Testis (tissue), 2 donors: ENCODE data around the gene COL9A3.

Experiments
- POLR2A ChIP-seq: fragments of 450-650 bp; IDR thresholded peaks from one replicate; pipeline ENCODE4 v1.6.1; 2017; ENCODE audit warnings: antibody characterized with exemption, mild to moderate bottlenecking, moderate library complexity
- TF ChIP-seq, protein P1 (sequence below), 3 experiments: fragments of 450-650 bp in 2 of 3; fragments of 200-600 bp in 1 of 3; sonication (generic) in 1 of 3; IDR thresholded peaks; one replicate each; pipeline ENCODE4 v1.5.1; 2016 to 2019; ENCODE audit warnings: antibody characterized with exemption in 3 of 3, mild to moderate bottlenecking in 2 of 3, moderate library complexity in 1 of 3

DNA sequence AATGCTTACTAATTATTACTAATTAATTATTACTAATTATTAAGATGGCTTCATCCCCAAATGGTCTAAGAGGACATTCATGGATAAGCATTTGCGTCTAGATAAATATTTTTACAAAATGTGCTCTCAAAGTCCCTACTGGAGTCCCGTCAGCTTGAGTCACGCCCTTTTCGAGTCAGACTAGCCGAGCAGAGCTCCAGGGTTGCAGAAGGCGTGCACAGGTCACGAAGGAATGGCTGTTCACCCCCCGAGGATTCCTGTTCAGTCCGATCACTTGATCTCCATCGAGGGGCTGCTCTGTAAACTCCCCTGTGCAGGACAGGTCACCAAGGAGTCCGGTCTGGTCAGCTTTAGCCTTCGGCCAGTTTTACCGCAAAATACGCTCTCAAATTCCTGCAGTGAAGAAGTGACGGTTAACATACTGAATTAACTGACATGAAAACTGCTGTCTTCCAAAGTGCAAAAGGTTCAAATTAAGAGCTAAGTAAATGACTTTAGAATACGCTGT lies 24.9 kb downstream of the COL9A3 start:
- TF ChIP-seq POLR2A = no peak
- TF ChIP-seq, protein P1, sequence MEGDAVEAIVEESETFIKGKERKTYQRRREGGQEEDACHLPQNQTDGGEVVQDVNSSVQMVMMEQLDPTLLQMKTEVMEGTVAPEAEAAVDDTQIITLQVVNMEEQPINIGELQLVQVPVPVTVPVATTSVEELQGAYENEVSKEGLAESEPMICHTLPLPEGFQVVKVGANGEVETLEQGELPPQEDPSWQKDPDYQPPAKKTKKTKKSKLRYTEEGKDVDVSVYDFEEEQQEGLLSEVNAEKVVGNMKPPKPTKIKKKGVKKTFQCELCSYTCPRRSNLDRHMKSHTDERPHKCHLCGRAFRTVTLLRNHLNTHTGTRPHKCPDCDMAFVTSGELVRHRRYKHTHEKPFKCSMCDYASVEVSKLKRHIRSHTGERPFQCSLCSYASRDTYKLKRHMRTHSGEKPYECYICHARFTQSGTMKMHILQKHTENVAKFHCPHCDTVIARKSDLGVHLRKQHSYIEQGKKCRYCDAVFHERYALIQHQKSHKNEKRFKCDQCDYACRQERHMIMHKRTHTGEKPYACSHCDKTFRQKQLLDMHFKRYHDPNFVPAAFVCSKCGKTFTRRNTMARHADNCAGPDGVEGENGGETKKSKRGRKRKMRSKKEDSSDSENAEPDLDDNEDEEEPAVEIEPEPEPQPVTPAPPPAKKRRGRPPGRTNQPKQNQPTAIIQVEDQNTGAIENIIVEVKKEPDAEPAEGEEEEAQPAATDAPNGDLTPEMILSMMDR (IDR thresholded peaks at IDR 0.05) = no peak
